K562 (cell line): ENCODE data around the gene CKLF. TPM values are rescaled to one million over a fixed set of nuclear protein-coding genes. Genes with fewer than 3 reads are reported as not detected.

Experiments
- BHLHE40 ChIP-seq: IDR thresholded peaks from 2 replicates; pipeline ENCODE4 v1.6.1; 2011; ENCODE audit warnings: low read length, improper control_type of control experiment
- CBFA2T2 ChIP-seq: fragments of 450-650 bp; conservative IDR thresholded peaks from 2 replicates; pipeline ENCODE4 v1.6.1; 2017; ENCODE audit warnings: mild to moderate bottlenecking
- CBFA2T3 ChIP-seq: fragments of 450-650 bp; IDR thresholded peaks from 2 replicates; pipeline ENCODE4 v1.6.1; 2017
- FOXA3 ChIP-seq, 2 experiments: fragments of 450-650 bp in 1 of 2; sonication (generic) in 1 of 2; formaldehyde crosslinking; IDR thresholded peaks in 1 of 2; conservative IDR thresholded peaks in 1 of 2; 2 replicates each; pipeline versions ENCODE4 v1.4.0 to v1.8.0; 2020 to 2022; ENCODE audit warnings: mild to moderate bottlenecking in 2 of 2, missing genetic modification reagents in 1 of 2
- ILF3 ChIP-seq: fragments of 450-650 bp; IDR thresholded peaks from 2 replicates; pipeline ENCODE4 v1.6.1; 2018; ENCODE audit warnings: antibody characterized with exemption, mild to moderate bottlenecking, moderate library complexity, borderline replicate concordance
- JUND ChIP-seq, 2 experiments: IDR thresholded peaks; 2 replicates in 1 of 2; 3 replicates in 1 of 2; pipeline ENCODE4 v1.6.1; 2011; ENCODE audit warnings: borderline replicate concordance in 2 of 2, low read depth in 2 of 2, low read length in 2 of 2, improper control_type of control experiment in 1 of 2, missing biosample characterization in 1 of 2, missing genetic modification characterization in 1 of 2, missing genetic modification reagents in 1 of 2
- MAZ ChIP-seq, 2 experiments: fragments of 450-650 bp in 1 of 2; sonication (generic) in 1 of 2; formaldehyde crosslinking; IDR thresholded peaks in 1 of 2; conservative IDR thresholded peaks in 1 of 2; 2 replicates each; pipeline versions ENCODE4 v1.4.0 to v1.5.0; 2020; ENCODE audit warnings: mild to moderate bottlenecking in 1 of 2, missing genetic modification reagents in 1 of 2
- MBD2 ChIP-seq: sonication (generic); IDR thresholded peaks from 2 replicates; pipeline ENCODE4 v1.6.1; 2016; ENCODE audit warnings: low read depth, borderline replicate concordance
- MTA3 ChIP-seq: fragments of 450-650 bp; formaldehyde crosslinking; IDR thresholded peaks from 2 replicates; pipeline ENCODE4 v1.6.1; 2017; ENCODE audit warnings: mild to moderate bottlenecking, borderline replicate concordance
- POLR2AphosphoS5 ChIP-seq: IDR thresholded peaks from 2 replicates; pipeline ENCODE4 v1.6.1; 2011; ENCODE audit warnings: mild to moderate bottlenecking, low read depth, low read length, moderate library complexity; ENCODE audit not compliant: control insufficient read depth, insufficient read depth
- ZNF165 ChIP-seq: fragments of 250-450 bp; sonication (Bioruptor Pico); IDR thresholded peaks from 2 replicates; pipeline ENCODE4 v1.4.0; 2020; ENCODE audit warnings: borderline replicate concordance
- ZNF282 ChIP-seq: sonication (generic); formaldehyde crosslinking; IDR thresholded peaks from 2 replicates; pipeline ENCODE4 v1.8.1; 2023; ENCODE audit warnings: missing genetic modification reagents
- polyA plus RNA-seq, 8 experiments: library from polyadenylated mRNA; depleted of rRNA in 4 of 8; stranded (reverse) in 5 of 8; unstranded in 3 of 8; fragments of >200 nt; fragmentation: Nextera tagmentation in 2 of 8; fragmentation: Illumina TruSeq in 1 of 8; extraction: Ambion mirVana in 2 of 8; extraction: Trizol in 1 of 8; gene quantifications; 2 replicates each; pipeline versions ENCODE4 v1.2.1 to v1.2.3, GENCODE V29; 2011 to 2014; ENCODE audit warnings: inconsistent platforms in 1 of 8, missing spikeins in 1 of 8
- total RNA-seq, 7 experiments: library from RNA; depleted of rRNA in 6 of 7; stranded (reverse); fragments of >200 nt in 6 of 7; fragmentation: Illumina TruSeq in 2 of 7; extraction: Trizol in 2 of 7; gene quantifications; 2 replicates each; pipeline versions ENCODE4 v1.2.1 to v1.2.3, GENCODE V29; 2011 to 2021; ENCODE audit warnings: low replicate concordance in 1 of 7
- TF ChIP-seq, protein P1 (sequence below): sonication (generic); formaldehyde crosslinking; IDR thresholded peaks from 2 replicates; pipeline ENCODE4 v1.9.0; 2022; ENCODE audit warnings: mild to moderate bottlenecking, missing genetic modification reagents
- TF ChIP-seq, protein P2 (sequence below): sonication (generic); formaldehyde crosslinking; IDR thresholded peaks from 2 replicates; pipeline ENCODE4 v1.8.0; 2022; ENCODE audit warnings: mild to moderate bottlenecking, missing genetic modification reagents
- TF ChIP-seq, protein P3 (sequence below): IDR thresholded peaks from 2 replicates; pipeline ENCODE4 v1.6.1; 2012; ENCODE audit warnings: low read depth, low read length, improper control_type of control experiment, borderline replicate concordance
- TF ChIP-seq, protein P4 (sequence below): fragments of 200-800 bp; sonication (Bioruptor generic); IDR thresholded peaks from 2 replicates; pipeline ENCODE4 v1.6.1; 2017; ENCODE audit warnings: missing genetic modification characterization, missing compliant biosample characterization
- TF ChIP-seq, protein P5 (sequence below), 2 experiments: fragments of 200-800 bp in 1 of 2; sonication (Bioruptor generic) in 1 of 2; sonication (generic) in 1 of 2; formaldehyde crosslinking in 1 of 2; IDR thresholded peaks in 1 of 2; conservative IDR thresholded peaks in 1 of 2; 2 replicates each; pipeline versions ENCODE4 v1.5.0 to v1.6.1; 2016 to 2020; ENCODE audit warnings: missing compliant biosample characterization in 1 of 2, missing genetic modification characterization in 1 of 2, missing genetic modification reagents in 1 of 2
- TF ChIP-seq, protein P6 (sequence below): sonication (generic); IDR thresholded peaks from 2 replicates; pipeline ENCODE4 v1.6.1; 2016

The CKLF gene
- total and polyA plus RNA-seq, 9 of the 15 experiments (the other 6 are each of a cell fraction or from before 2014, with no cell fraction given) = 84.8 to 322 (median 118) TPM

DNA sequence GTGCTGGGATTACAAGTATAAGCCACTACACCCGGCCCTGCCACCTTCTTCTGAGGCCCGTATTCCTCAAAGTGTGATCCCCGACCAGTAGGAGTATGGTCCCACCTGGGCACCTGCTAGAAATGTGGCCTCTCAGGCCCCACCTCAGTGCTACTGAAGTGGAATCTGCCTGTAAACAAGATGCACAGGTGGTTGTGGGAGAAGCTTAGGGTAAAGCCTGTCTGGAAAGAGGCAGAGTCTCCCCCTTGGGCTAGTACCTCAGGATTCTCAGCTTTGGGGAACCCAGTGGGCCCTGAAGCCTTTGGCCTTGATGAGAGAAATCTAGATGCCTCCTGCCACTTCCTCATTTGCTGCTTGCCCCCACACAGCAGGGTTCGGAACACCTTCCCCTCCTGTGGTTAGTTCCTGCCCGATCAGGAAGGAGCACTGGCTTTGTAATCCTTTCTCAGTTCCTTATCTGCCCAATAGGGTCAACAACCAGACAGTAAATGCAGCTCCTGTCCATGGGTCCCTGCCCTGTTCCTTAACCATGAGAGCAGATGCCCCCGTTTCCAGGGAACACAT lies 27.7 kb upstream of the CKLF start (continued):
- TF ChIP-seq JUND (IDR thresholded peaks at IDR 0.05; ENCODE audit: borderline replicate concordance, low read depth, low read length) (peak; percentile 57; the same call in 1 of the 2 replicates), JUND (tag; IDR thresholded peaks at IDR 0.05; ENCODE audit: borderline replicate concordance, low read depth, low read length) (peak; percentile 24; the same call in 1 of the 3 replicates), BHLHE40 (peak; percentile 37; the same call in 1 of the 2 replicates), ZNF165 (no peak), MTA3 (peak; percentile 60; the same call in 1 of the 2 replicates), CBFA2T2 (peak; percentile 72), POLR2AphosphoS5 (peak; percentile 39; the same call in 1 of the 2 replicates), CBFA2T3 (peak; percentile 86), FOXA3 (CRISPR knock-in tag; conservative IDR thresholded peaks at IDR 0.05 in 1 of 2, IDR thresholded peaks at IDR 0.05 in 1 of 2) (peak; percentile 16 to 55; a peak in 1 of 4 replicates), ZNF282 (CRISPR knock-in tag) (0 out of 2 replicates have a peak, but pooled peaks have one; percentile 38), MAZ (CRISPR knock-in tag; conservative IDR thresholded peaks at IDR 0.05 in 1 of 2, IDR thresholded peaks at IDR 0.05 in 1 of 2) (peak; percentile 49 to 66; a peak in 3 of 4 replicates), ILF3 (no peak), MBD2 (peak; percentile 54; the same call in 1 of the 2 replicates)
- TF ChIP-seq, protein P1, sequence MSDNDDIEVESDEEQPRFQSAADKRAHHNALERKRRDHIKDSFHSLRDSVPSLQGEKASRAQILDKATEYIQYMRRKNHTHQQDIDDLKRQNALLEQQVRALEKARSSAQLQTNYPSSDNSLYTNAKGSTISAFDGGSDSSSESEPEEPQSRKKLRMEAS (CRISPR knock-in tag) = peak; percentile 25; the same call in 1 of the 2 replicates
- TF ChIP-seq, protein P2, sequence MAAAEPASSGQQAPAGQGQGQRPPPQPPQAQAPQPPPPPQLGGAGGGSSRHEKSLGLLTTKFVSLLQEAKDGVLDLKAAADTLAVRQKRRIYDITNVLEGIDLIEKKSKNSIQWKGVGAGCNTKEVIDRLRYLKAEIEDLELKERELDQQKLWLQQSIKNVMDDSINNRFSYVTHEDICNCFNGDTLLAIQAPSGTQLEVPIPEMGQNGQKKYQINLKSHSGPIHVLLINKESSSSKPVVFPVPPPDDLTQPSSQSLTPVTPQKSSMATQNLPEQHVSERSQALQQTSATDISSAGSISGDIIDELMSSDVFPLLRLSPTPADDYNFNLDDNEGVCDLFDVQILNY (CRISPR knock-in tag) = no peak
- TF ChIP-seq, protein P3, sequence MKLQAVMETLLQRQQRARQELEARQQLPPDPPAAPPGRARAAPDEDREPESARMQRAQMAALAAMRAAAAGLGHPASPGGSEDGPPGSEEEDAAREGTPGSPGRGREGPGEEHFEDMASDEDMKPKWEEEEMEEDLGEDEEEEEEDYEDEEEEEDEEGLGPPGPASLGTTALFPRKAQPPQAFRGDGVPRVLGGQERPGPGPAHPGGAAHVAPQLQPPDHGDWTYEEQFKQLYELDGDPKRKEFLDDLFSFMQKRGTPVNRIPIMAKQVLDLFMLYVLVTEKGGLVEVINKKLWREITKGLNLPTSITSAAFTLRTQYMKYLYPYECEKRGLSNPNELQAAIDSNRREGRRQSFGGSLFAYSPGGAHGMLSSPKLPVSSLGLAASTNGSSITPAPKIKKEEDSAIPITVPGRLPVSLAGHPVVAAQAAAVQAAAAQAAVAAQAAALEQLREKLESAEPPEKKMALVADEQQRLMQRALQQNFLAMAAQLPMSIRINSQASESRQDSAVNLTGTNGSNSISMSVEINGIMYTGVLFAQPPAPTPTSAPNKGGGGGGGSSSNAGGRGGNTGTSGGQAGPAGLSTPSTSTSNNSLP = no peak
- TF ChIP-seq, protein P4, sequence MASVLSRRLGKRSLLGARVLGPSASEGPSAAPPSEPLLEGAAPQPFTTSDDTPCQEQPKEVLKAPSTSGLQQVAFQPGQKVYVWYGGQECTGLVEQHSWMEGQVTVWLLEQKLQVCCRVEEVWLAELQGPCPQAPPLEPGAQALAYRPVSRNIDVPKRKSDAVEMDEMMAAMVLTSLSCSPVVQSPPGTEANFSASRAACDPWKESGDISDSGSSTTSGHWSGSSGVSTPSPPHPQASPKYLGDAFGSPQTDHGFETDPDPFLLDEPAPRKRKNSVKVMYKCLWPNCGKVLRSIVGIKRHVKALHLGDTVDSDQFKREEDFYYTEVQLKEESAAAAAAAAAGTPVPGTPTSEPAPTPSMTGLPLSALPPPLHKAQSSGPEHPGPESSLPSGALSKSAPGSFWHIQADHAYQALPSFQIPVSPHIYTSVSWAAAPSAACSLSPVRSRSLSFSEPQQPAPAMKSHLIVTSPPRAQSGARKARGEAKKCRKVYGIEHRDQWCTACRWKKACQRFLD (CRISPR knock-in tag) = 0 out of 2 replicates have a peak, but pooled peaks have one; percentile 41
- TF ChIP-seq, protein P5, sequence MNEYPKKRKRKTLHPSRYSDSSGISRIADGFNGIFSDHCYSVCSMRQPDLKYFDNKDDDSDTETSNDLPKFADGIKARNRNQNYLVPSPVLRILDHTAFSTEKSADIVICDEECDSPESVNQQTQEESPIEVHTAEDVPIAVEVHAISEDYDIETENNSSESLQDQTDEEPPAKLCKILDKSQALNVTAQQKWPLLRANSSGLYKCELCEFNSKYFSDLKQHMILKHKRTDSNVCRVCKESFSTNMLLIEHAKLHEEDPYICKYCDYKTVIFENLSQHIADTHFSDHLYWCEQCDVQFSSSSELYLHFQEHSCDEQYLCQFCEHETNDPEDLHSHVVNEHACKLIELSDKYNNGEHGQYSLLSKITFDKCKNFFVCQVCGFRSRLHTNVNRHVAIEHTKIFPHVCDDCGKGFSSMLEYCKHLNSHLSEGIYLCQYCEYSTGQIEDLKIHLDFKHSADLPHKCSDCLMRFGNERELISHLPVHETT (CRISPR knock-in tag; conservative IDR thresholded peaks at IDR 0.05 in 1 of 2, IDR thresholded peaks at IDR 0.05 in 1 of 2) = peak in 1 of 2 experiments; percentile 55; a peak in 1 of 4 replicates
- TF ChIP-seq, protein P6, sequence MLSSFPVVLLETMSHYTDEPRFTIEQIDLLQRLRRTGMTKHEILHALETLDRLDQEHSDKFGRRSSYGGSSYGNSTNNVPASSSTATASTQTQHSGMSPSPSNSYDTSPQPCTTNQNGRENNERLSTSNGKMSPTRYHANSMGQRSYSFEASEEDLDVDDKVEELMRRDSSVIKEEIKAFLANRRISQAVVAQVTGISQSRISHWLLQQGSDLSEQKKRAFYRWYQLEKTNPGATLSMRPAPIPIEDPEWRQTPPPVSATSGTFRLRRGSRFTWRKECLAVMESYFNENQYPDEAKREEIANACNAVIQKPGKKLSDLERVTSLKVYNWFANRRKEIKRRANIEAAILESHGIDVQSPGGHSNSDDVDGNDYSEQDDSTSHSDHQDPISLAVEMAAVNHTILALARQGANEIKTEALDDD = peak; percentile 43; the same call in 1 of the 2 replicates
